Measurements from ENCODE around the gene FMO4. TPM values are rescaled to one million over a fixed set of nuclear protein-coding genes. Genes with fewer than 3 reads are reported as not detected.

The FMO4 gene
- total and polyA plus RNA-seq, 2 of the 13 experiments (the other 11 are each of a cell fraction or from before 2014, with no cell fraction given) = 0.07 to 0.29 TPM

- TF ChIP-seq ZNF331 (CRISPR knock-in tag; IDR thresholded peaks at IDR 0.05) (0 out of 2 replicates have a peak, but pooled peaks have one; percentile 12), HOMEZ (CRISPR knock-in tag; IDR thresholded peaks at IDR 0.05; ENCODE audit: low read depth) (peak; percentile 61; the same call in 1 of the 2 replicates), SUZ12 (IDR thresholded peaks at IDR 0.05; ENCODE audit: low read depth, low read length) (no peak), DNMT3B (CRISPR knock-in tag; conservative IDR thresholded peaks at IDR 0.05) (0 out of 2 replicates have a peak, but pooled peaks have one; percentile 43), ELF1 (CRISPR knock-in tag; IDR thresholded peaks at IDR 0.05) (peak; percentile 79), NFYB (CRISPR knock-in tag; IDR thresholded peaks at IDR 0.05) (peak; percentile 69), MAFF (IDR thresholded peaks at IDR 0.05; ENCODE audit: low read depth, low read length) (peak; percentile 59), NFKB2 (CRISPR knock-in tag; IDR thresholded peaks at IDR 0.05; ENCODE audit: borderline replicate concordance) (no peak), NR2C2 (CRISPR knock-in tag; IDR thresholded peaks at IDR 0.05; ENCODE audit: borderline replicate concordance) (no peak), ZNF580 (CRISPR knock-in tag; IDR thresholded peaks at IDR 0.05; ENCODE audit: borderline replicate concordance, low read depth) (0 out of 2 replicates have a peak, but pooled peaks have one; percentile 26), SIX4 (CRISPR knock-in tag; IDR thresholded peaks at IDR 0.05) (no peak), ZNF501 (CRISPR knock-in tag; IDR thresholded peaks at IDR 0.05) (no peak), ZNF557 (CRISPR knock-in tag; IDR thresholded peaks at IDR 0.05) (0 out of 2 replicates have a peak, but pooled peaks have one; percentile 30), GABPB1 (CRISPR knock-in tag; IDR thresholded peaks at IDR 0.05) (peak; percentile 78)
Measured at GRCh38 chr1:171313835-171314320, at the start of gene FMO4 (continued).

- POLR2A ChIA-PET = no interaction called here
- ATAC-seq (no peak), FAIRE-seq (no peak), DNase-seq (ENCODE audit: low spot score) (no peak)
- intact Hi-C loops (cut with micrococcal nuclease; ENCODE audit: unreplicated experiment) (no loop called here), in situ Hi-C loops (cut with HindIII; ENCODE audit: extremely low pct_ligation_motif_present, low pct_unique_long_range_greater_than_20kb) (no loop called here)
- Histone ChIP-seq H3K79me2 (ENCODE audit: insufficient read depth, low read length) (no peaks in the 10 kb centered on the region), H3K36me3 (replicated peaks in 1 of 2; ENCODE audit: control insufficient read depth in 1 of 2, insufficient read depth in 2 of 2, low read length in 2 of 2) (no peaks in the 10 kb centered on the region), H3K9ac (ENCODE audit: insufficient read depth, low read depth, low read length) (no peak overlapping the region), H2AFZ (ENCODE audit: low read length) (no peak overlapping the region), H3K4me3 (replicated peaks in 1 of 3; ENCODE audit: insufficient read depth in 1 of 3, low read depth in 2 of 3, low read length in 3 of 3) (no peak overlapping the region), H3K27ac (ENCODE audit: extremely low read length, insufficient read depth, low read length) (no peak overlapping the region), H3K27me3 (ENCODE audit: control insufficient read depth in 1 of 2, insufficient read depth in 2 of 2, low read length in 2 of 2) (no peaks in the 10 kb centered on the region), H3K9me3 (ENCODE audit: low read length) (no peaks in the 10 kb centered on the region), H3K4me1 (ENCODE audit: insufficient read depth, low read length) (no peaks in the 10 kb centered on the region), H3K4me2 (ENCODE audit: low read depth, low read length) (no peak overlapping the region), H4K20me1 (ENCODE audit: insufficient read depth, low read length) (no peaks in the 10 kb centered on the region)
- WGBS (ENCODE audit: low lambda C conversion rate) = 0% methylated on average over 2 of the region's 2 CpGs
- BruUV-seq (replicated peaks) = no TSS peak
- CTCF ChIA-PET (ENCODE audit: low intra/inter-chr PET ratio, low total read pairs) = no interaction called here
- TF ChIP-seq PRDM4 (CRISPR knock-in tag; IDR thresholded peaks at IDR 0.05; ENCODE audit: borderline replicate concordance) (no peak), ATF6 (CRISPR knock-in tag; conservative IDR thresholded peaks at IDR 0.05) (no peak), MIER2 (CRISPR knock-in tag; IDR thresholded peaks at IDR 0.05) (no peak), ASH2L (IDR thresholded peaks at IDR 0.05; ENCODE audit: insufficient read length, low read depth, low read length) (no peak), ZNF10 (CRISPR knock-in tag; IDR thresholded peaks at IDR 0.05; ENCODE audit: borderline replicate concordance, low read depth) (no peak)
Measured at GRCh38 chr1:171265686-171266085, 48.3 kb upstream of the FMO4 start.

All from HepG2 (cell line).